ENCODE measurements around the gene HMCN1. TPM values are rescaled to one million over a fixed set of nuclear protein-coding genes. Genes with fewer than 3 reads are reported as not detected.
"Not testable (repeated sequence)": the region's sequence is repeated elsewhere in the genome, so short reads cannot be mapped to it uniquely, and the experiment has no call there.

Gene HMCN1
- total RNA-seq, 1 experiment from 2014 or later = 0.12 TPM

GRCh38 chr1:185880330-185880729 lies 146.1 kb downstream of the HMCN1 start:
- Mint-ChIP-seq H3K27me3 (ENCODE audit: insufficient read depth, unreplicated experiment) (no peaks in the 10 kb centered on the region), H3K27ac (ENCODE audit: low read depth, unreplicated experiment) (no peak overlapping the region), H3K9me3 (ENCODE audit: unreplicated experiment) (peaks cover 5% of the 10 kb centered on the region), H3K4me3 (ENCODE audit: unreplicated experiment) (no peak overlapping the region), H3K4me1 (ENCODE audit: insufficient read depth, unreplicated experiment) (no peaks in the 10 kb centered on the region), H3K36me3 (ENCODE audit: insufficient read depth, unreplicated experiment) (no peaks in the 10 kb centered on the region)
- POLR2A ChIA-PET = no interaction called here
- intact Hi-C loops (cut with micrococcal nuclease) = no loop called here
- no TSS peak for BruUV-seq (replicated peaks)
- TF ChIP-seq CTCF (IDR thresholded peaks at IDR 0.05; ENCODE audit: unreplicated experiment) = no peak
- DNase-seq (ENCODE audit: unreplicated experiment) = no peak
- CTCF ChIA-PET = no interaction called here

- no peaks in the 10 kb centered on the region for H3K4me1 Mint-ChIP-seq (ENCODE audit: insufficient read depth, unreplicated experiment)
- ChIA-PET POLR2A (no interaction called here), CTCF (interaction anchor here (0.6 kb wide), 1 partner anchor 56 kb away, joined by 3 read pairs; no protein-coding TSS in a partner anchor)
- H3K4me3 Mint-ChIP-seq (ENCODE audit: unreplicated experiment) = no peak overlapping the region
- H3K27ac Mint-ChIP-seq (ENCODE audit: low read depth, unreplicated experiment) = no peak overlapping the region
- H3K27me3 Mint-ChIP-seq (ENCODE audit: insufficient read depth, unreplicated experiment) = no peaks in the 10 kb centered on the region
- no peak for TF ChIP-seq CTCF (IDR thresholded peaks at IDR 0.05; ENCODE audit: unreplicated experiment)
- BruUV-seq (replicated peaks) = no TSS peak
- DNase-seq (ENCODE audit: unreplicated experiment) = no peak
- intact Hi-C loops (cut with micrococcal nuclease) = no loop called here
- H3K36me3 Mint-ChIP-seq (ENCODE audit: insufficient read depth, unreplicated experiment) = no peaks in the 10 kb centered on the region
- H3K9me3 Mint-ChIP-seq (ENCODE audit: unreplicated experiment) = peaks cover 5% of the 10 kb centered on the region
Measured at GRCh38 chr1:185880779-185881333, 146.7 kb downstream of the HMCN1 start.

- ChIA-PET POLR2A (interaction anchor here (0.7 to 1.3 kb wide), 5 partner anchors 21 to 489 kb away, joined by 3 to 6 read pairs (median 4); partner anchors contain the start of gene TPR), CTCF (no interaction called here)
- TF ChIP-seq CTCF (IDR thresholded peaks at IDR 0.05; ENCODE audit: unreplicated experiment) = no peak
- Mint-ChIP-seq H3K27me3 (ENCODE audit: insufficient read depth, unreplicated experiment) (no peaks in the 10 kb centered on the region), H3K36me3 (ENCODE audit: insufficient read depth, unreplicated experiment) (no peaks in the 10 kb centered on the region), H3K9me3 (ENCODE audit: unreplicated experiment) (no peaks in the 10 kb centered on the region), H3K4me3 (ENCODE audit: unreplicated experiment) (no peak overlapping the region), H3K27ac (ENCODE audit: low read depth, unreplicated experiment) (no peak overlapping the region), H3K4me1 (ENCODE audit: insufficient read depth, unreplicated experiment) (no peaks in the 10 kb centered on the region)
- DNase-seq (ENCODE audit: unreplicated experiment) = no peak
- intact Hi-C loops (cut with micrococcal nuclease) = no loop called here
- no TSS peak for BruUV-seq (replicated peaks)
Measured at GRCh38 chr1:185886046-185886445, 151.9 kb downstream of the HMCN1 start.

- Mint-ChIP-seq H3K36me3 (ENCODE audit: insufficient read depth, unreplicated experiment) (no peaks in the 10 kb centered on the region), H3K4me3 (ENCODE audit: unreplicated experiment) (no peak overlapping the region), H3K4me1 (ENCODE audit: insufficient read depth, unreplicated experiment) (no peaks in the 10 kb centered on the region), H3K9me3 (ENCODE audit: unreplicated experiment) (no peaks in the 10 kb centered on the region), H3K27me3 (ENCODE audit: insufficient read depth, unreplicated experiment) (no peaks in the 10 kb centered on the region), H3K27ac (ENCODE audit: low read depth, unreplicated experiment) (no peak overlapping the region)
- POLR2A ChIA-PET = interaction anchor here (0.7 to 1.3 kb wide), 4 partner anchors 21 to 69 kb away, joined by 3 to 6 read pairs (median 4); no protein-coding TSS in a partner anchor
- no TSS peak for BruUV-seq (replicated peaks)
- DNase-seq (ENCODE audit: unreplicated experiment) = peak; percentile 6
- no peak for TF ChIP-seq CTCF (IDR thresholded peaks at IDR 0.05; ENCODE audit: unreplicated experiment)
- CTCF ChIA-PET = no interaction called here
- intact Hi-C loops (cut with micrococcal nuclease) = no loop called here
Measured at GRCh38 chr1:185886671-185887070, 152.5 kb downstream of the HMCN1 start.

GRCh38 chr1:185892831-185893403 lies 158.7 kb downstream of the HMCN1 start:
- POLR2A ChIA-PET; BruUV-seq (replicated peaks); H3K27ac Mint-ChIP-seq (ENCODE audit: low read depth, unreplicated experiment); H3K36me3 Mint-ChIP-seq (ENCODE audit: insufficient read depth, unreplicated experiment); H3K4me3 Mint-ChIP-seq (ENCODE audit: unreplicated experiment); DNase-seq (ENCODE audit: unreplicated experiment); H3K4me1 Mint-ChIP-seq (ENCODE audit: insufficient read depth, unreplicated experiment); H3K27me3 Mint-ChIP-seq (ENCODE audit: insufficient read depth, unreplicated experiment); intact Hi-C loops (cut with micrococcal nuclease); H3K9me3 Mint-ChIP-seq (ENCODE audit: unreplicated experiment); CTCF ChIA-PET: not testable (repeated sequence)
